Peyer's patch (tissue), 4 donors: Measurements from ENCODE around the gene MACROD2.

Source experiments
- CTCF ChIP-seq, 6 experiments: fragments of 450-650 bp in 4 of 6; fragments of 200-600 bp in 2 of 6; sonication (generic) in 1 of 6; IDR thresholded peaks; one replicate each; pipeline ENCODE4 v1.5.1; 2017 to 2019; ENCODE audit warnings: antibody characterized with exemption in 6 of 6, mild to moderate bottlenecking in 3 of 6, moderate library complexity in 1 of 6
- POLR2A ChIP-seq, 2 donors: fragments of 450-650 bp; IDR thresholded peaks; one replicate each; pipeline ENCODE4 v1.5.1; 2017; ENCODE audit warnings: antibody characterized with exemption in 2 of 2, mild to moderate bottlenecking in 2 of 2, moderate library complexity in 2 of 2

GRCh38 chr20:14523090-14523489 lies 527.8 kb downstream of the MACROD2 start:
- TF ChIP-seq CTCF (IDR thresholded peaks at IDR 0.05) (no peak), POLR2A (IDR thresholded peaks at IDR 0.05) (no peak)
